ENCODE results near the gene CKAP2L. TPM values are rescaled to one million over a fixed set of nuclear protein-coding genes. Genes with fewer than 3 reads are reported as not detected.

The CKAP2L gene
- total and polyA plus RNA-seq, 9 of the 15 experiments (the other 6 are each of a cell fraction or from before 2014, with no cell fraction given), result 10.4 to 21.9 (median 14.2) TPM

- no peak for TF ChIP-seq NR4A1 (CRISPR knock-in tag; IDR thresholded peaks at IDR 0.05)
- TF ChIP-seq NR4A1 (tag; IDR thresholded peaks at IDR 0.05), result peak; percentile 57; the same call in 1 of the 2 replicates
- TF ChIP-seq SMARCA5 (IDR thresholded peaks at IDR 0.05), result no peak
- no peak for TF ChIP-seq ZNF324 (CRISPR knock-in tag; IDR thresholded peaks at IDR 0.05)
- peak in 1 of 2 experiments; percentile 59; a peak in 1 of 4 replicates for TF ChIP-seq NONO (IDR thresholded peaks at IDR 0.05; ENCODE audit: low read depth in 2 of 2, low read length in 1 of 2)
- TF ChIP-seq CBX3 (IDR thresholded peaks at IDR 0.05; ENCODE audit: borderline replicate concordance in 1 of 2, low read length in 2 of 2), result peak in 1 of 2 experiments; percentile 24; a peak in 1 of 3 replicates
- peak; percentile 28; the same call in 1 of the 2 replicates for TF ChIP-seq NFIC (IDR thresholded peaks at IDR 0.05)
- TF ChIP-seq, protein P1, sequence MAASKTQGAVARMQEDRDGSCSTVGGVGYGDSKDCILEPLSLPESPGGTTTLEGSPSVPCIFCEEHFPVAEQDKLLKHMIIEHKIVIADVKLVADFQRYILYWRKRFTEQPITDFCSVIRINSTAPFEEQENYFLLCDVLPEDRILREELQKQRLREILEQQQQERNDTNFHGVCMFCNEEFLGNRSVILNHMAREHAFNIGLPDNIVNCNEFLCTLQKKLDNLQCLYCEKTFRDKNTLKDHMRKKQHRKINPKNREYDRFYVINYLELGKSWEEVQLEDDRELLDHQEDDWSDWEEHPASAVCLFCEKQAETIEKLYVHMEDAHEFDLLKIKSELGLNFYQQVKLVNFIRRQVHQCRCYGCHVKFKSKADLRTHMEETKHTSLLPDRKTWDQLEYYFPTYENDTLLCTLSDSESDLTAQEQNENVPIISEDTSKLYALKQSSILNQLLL (CRISPR knock-in tag; IDR thresholded peaks at IDR 0.05; ENCODE audit: borderline replicate concordance), result no peak
- no peak for TF ChIP-seq CREB3 (tag; conservative IDR thresholded peaks at IDR 0.05; ENCODE audit: low read depth)
- no peak for TF ChIP-seq MLX (CRISPR knock-in tag; conservative IDR thresholded peaks at IDR 0.05)
- 0 out of 2 replicates have a peak, but pooled peaks have one; percentile 28 for TF ChIP-seq ZNF592 (IDR thresholded peaks at IDR 0.05)
- TF ChIP-seq PKNOX1 (IDR thresholded peaks at IDR 0.05), result peak; percentile 64; the same call in 1 of the 2 replicates
- no peak for TF ChIP-seq TAF15 (IDR thresholded peaks at IDR 0.05; ENCODE audit: low read depth, low read length)
Measured at GRCh38 chr2:112764071-112765044, at the start of gene CKAP2L (continued).
